ENCODE measurements around the gene SERPINA1. TPM values are rescaled to one million over a fixed set of nuclear protein-coding genes. Genes with fewer than 3 reads are reported as not detected.

Gene SERPINA1
- total RNA-seq, 1 experiment from 2014 or later = not detected

DNA sequence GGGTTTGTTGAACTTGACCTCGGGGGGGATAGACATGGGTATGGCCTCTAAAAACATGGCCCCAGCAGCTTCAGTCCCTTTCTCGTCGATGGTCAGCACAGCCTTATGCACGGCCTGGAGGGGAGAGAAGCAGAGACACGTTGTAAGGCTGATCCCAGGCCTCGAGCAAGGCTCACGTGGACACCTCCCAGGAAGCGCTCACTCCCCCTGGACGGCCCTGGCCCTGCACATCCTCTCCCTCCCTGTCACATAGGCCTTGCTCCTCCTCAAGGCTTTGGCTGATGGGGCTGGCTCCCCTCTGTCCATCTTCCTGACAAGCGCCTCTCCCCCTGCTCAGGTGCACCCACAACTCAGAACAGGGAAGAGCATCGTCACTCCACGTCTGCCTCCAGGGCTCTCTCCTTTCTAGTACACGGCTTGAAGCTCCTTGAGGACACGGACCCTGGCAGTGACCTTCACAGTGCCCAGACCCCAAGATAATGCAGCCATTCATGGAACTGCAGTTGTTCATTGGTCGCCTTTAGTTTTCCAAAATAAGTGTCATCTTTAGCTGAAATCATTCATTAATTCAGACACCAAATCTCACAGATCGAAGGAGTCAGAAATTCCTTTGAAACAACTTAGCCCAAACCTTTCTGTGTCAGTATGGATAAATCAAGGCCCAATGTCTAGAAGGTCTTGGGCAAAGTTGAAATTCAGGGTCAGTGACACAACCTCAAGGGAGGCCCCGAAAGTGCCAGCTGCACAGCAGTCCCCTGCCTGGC, 9.7 kb downstream of the SERPINA1 start:
- Histone ChIP-seq H3K36me3 (ENCODE audit: insufficient read depth, low read length) (no peaks in the 10 kb centered on the region), H4K20me1 (ENCODE audit: insufficient read depth, low read depth, low read length) (no peaks in the 10 kb centered on the region), H3K27me3 (ENCODE audit: low read length) (no peaks in the 10 kb centered on the region; the same call in 1 of the 2 replicates), H3K4me2 (ENCODE audit: low read depth, low read length, poor library complexity, severe bottlenecking) (no peak overlapping the region), H2AFZ (ENCODE audit: low read length) (no peak overlapping the region), H3K4me1 (ENCODE audit: low read length) (no peaks in the 10 kb centered on the region), H3K9ac (ENCODE audit: low read length) (no peak overlapping the region), H3K9me3 (ENCODE audit: low read length) (no peaks in the 10 kb centered on the region), H3K4me3 (ENCODE audit: low read length) (no peak overlapping the region), H3K9me2 (replicated peaks; ENCODE audit: insufficient read depth, low read length) (no peaks in the 10 kb centered on the region), H3K27ac (ENCODE audit: low read length) (no peak overlapping the region), H3K79me2 (ENCODE audit: low read length) (no peaks in the 10 kb centered on the region)
- DNase-seq = no peak

GRCh38 chr14:94377866-94378470, 10.4 kb downstream of the SERPINA1 start:
- H3K4me2 ChIP-seq (ENCODE audit: low read depth, low read length, poor library complexity, severe bottlenecking) = no peak overlapping the region
- no peak overlapping the region for H3K4me3 ChIP-seq (ENCODE audit: low read length)
- H3K79me2 ChIP-seq (ENCODE audit: low read length) = no peaks in the 10 kb centered on the region
- H3K9me3 ChIP-seq (ENCODE audit: low read length) = no peaks in the 10 kb centered on the region
- no peak overlapping the region for H3K27ac ChIP-seq (ENCODE audit: low read length)
- H3K9me2 ChIP-seq (replicated peaks; ENCODE audit: insufficient read depth, low read length) = no peaks in the 10 kb centered on the region
- no peaks in the 10 kb centered on the region for H3K4me1 ChIP-seq (ENCODE audit: low read length)
- DNase-seq = no peak
- H3K36me3 ChIP-seq (ENCODE audit: insufficient read depth, low read length) = no peaks in the 10 kb centered on the region
- no peak overlapping the region for H2AFZ ChIP-seq (ENCODE audit: low read length)
- H3K27me3 ChIP-seq (ENCODE audit: low read length) = no peaks in the 10 kb centered on the region; the same call in 1 of the 2 replicates
- H3K9ac ChIP-seq (ENCODE audit: low read length) = no peak overlapping the region
- no peaks in the 10 kb centered on the region for H4K20me1 ChIP-seq (ENCODE audit: insufficient read depth, low read depth, low read length)

- Histone ChIP-seq H3K36me3 (ENCODE audit: insufficient read depth, low read length) (no peaks in the 10 kb centered on the region), H4K20me1 (ENCODE audit: insufficient read depth, low read depth, low read length) (no peaks in the 10 kb centered on the region), H3K9ac (ENCODE audit: low read length) (no peak overlapping the region), H3K4me3 (ENCODE audit: low read length) (no peak overlapping the region), H3K9me2 (replicated peaks; ENCODE audit: insufficient read depth, low read length) (no peaks in the 10 kb centered on the region), H3K9me3 (ENCODE audit: low read length) (no peaks in the 10 kb centered on the region), H3K4me2 (ENCODE audit: low read depth, low read length, poor library complexity, severe bottlenecking) (no peak overlapping the region), H3K79me2 (ENCODE audit: low read length) (no peaks in the 10 kb centered on the region), H3K4me1 (ENCODE audit: low read length) (no peaks in the 10 kb centered on the region), H3K27me3 (ENCODE audit: low read length) (no peaks in the 10 kb centered on the region; the same call in 1 of the 2 replicates), H3K27ac (ENCODE audit: low read length) (no peak overlapping the region), H2AFZ (ENCODE audit: low read length) (no peak overlapping the region)
- no peak for DNase-seq
Measured at GRCh38 chr14:94376976-94377865, 11.2 kb downstream of the SERPINA1 start.

- Histone ChIP-seq H4K20me1 (ENCODE audit: insufficient read depth, low read depth, low read length) (no peaks in the 10 kb centered on the region), H3K4me2 (ENCODE audit: low read depth, low read length, poor library complexity, severe bottlenecking) (no peak overlapping the region), H3K9me3 (ENCODE audit: low read length) (no peaks in the 10 kb centered on the region), H3K27ac (ENCODE audit: low read length) (no peak overlapping the region), H3K4me3 (ENCODE audit: low read length) (no peak overlapping the region), H2AFZ (ENCODE audit: low read length) (no peak overlapping the region), H3K4me1 (ENCODE audit: low read length) (no peaks in the 10 kb centered on the region), H3K36me3 (ENCODE audit: insufficient read depth, low read length) (no peaks in the 10 kb centered on the region), H3K9me2 (replicated peaks; ENCODE audit: insufficient read depth, low read length) (no peaks in the 10 kb centered on the region), H3K79me2 (ENCODE audit: low read length) (no peaks in the 10 kb centered on the region), H3K9ac (ENCODE audit: low read length) (no peak overlapping the region), H3K27me3 (ENCODE audit: low read length) (no peaks in the 10 kb centered on the region; the same call in 1 of the 2 replicates)
- DNase-seq = peak; percentile 55
Measured at GRCh38 chr14:94376108-94376975, 12.1 kb downstream of the SERPINA1 start.

- H3K4me2 ChIP-seq (ENCODE audit: low read depth, low read length, poor library complexity, severe bottlenecking) = no peak overlapping the region
- H3K4me3 ChIP-seq (ENCODE audit: low read length) = no peak overlapping the region
- no peaks in the 10 kb centered on the region for H3K4me1 ChIP-seq (ENCODE audit: low read length)
- no peaks in the 10 kb centered on the region for H3K36me3 ChIP-seq (ENCODE audit: insufficient read depth, low read length)
- DNase-seq = no peak
- H3K79me2 ChIP-seq (ENCODE audit: low read length) = no peaks in the 10 kb centered on the region
- no peaks in the 10 kb centered on the region for H3K9me2 ChIP-seq (replicated peaks; ENCODE audit: insufficient read depth, low read length)
- no peaks in the 10 kb centered on the region for H4K20me1 ChIP-seq (ENCODE audit: insufficient read depth, low read depth, low read length)
- no peak overlapping the region for H3K27ac ChIP-seq (ENCODE audit: low read length)
- no peak overlapping the region for H3K9ac ChIP-seq (ENCODE audit: low read length)
- no peaks in the 10 kb centered on the region; the same call in 1 of the 2 replicates for H3K27me3 ChIP-seq (ENCODE audit: low read length)
- no peak overlapping the region for H2AFZ ChIP-seq (ENCODE audit: low read length)
- no peaks in the 10 kb centered on the region for H3K9me3 ChIP-seq (ENCODE audit: low read length)
Measured at GRCh38 chr14:94375552-94376107, 12.8 kb downstream of the SERPINA1 start.

GRCh38 chr14:94374749-94375260, 13.6 kb downstream of the SERPINA1 start:
- no peak overlapping the region for H3K4me2 ChIP-seq (ENCODE audit: low read depth, low read length, poor library complexity, severe bottlenecking)
- H3K9me2 ChIP-seq (replicated peaks; ENCODE audit: insufficient read depth, low read length) = no peaks in the 10 kb centered on the region
- H3K4me1 ChIP-seq (ENCODE audit: low read length) = no peaks in the 10 kb centered on the region
- no peaks in the 10 kb centered on the region for H4K20me1 ChIP-seq (ENCODE audit: insufficient read depth, low read depth, low read length)
- no peak overlapping the region for H3K27ac ChIP-seq (ENCODE audit: low read length)
- DNase-seq = no peak
- no peak overlapping the region for H3K9ac ChIP-seq (ENCODE audit: low read length)
- H3K27me3 ChIP-seq (ENCODE audit: low read length) = no peaks in the 10 kb centered on the region
- H2AFZ ChIP-seq (ENCODE audit: low read length) = no peak overlapping the region
- no peaks in the 10 kb centered on the region for H3K9me3 ChIP-seq (ENCODE audit: low read length)
- H3K36me3 ChIP-seq (ENCODE audit: insufficient read depth, low read length) = no peaks in the 10 kb centered on the region
- no peaks in the 10 kb centered on the region for H3K79me2 ChIP-seq (ENCODE audit: low read length)
- no peak overlapping the region for H3K4me3 ChIP-seq (ENCODE audit: low read length)

DNA sequence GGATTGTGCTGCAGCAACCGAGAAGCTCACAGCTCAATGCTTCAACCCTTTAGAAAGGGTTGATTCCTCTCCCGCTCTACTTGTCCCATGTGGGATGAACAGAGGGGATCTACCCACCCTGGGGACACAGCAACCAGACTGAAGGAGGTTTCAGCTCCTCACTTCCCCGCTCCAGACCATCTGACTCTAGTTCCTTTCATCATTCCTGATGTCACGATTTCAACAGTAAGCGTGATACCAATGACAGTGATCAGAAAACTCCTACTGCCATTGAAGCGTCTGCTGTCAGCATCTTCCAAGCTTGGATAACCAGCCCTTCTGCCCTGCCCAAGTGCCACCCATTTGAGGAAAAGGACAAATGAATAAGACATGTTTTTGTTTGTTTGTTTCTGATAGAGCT, 14.3 kb downstream of the SERPINA1 start:
- H4K20me1 ChIP-seq (ENCODE audit: insufficient read depth, low read depth, low read length) = no peaks in the 10 kb centered on the region
- H3K9me3 ChIP-seq (ENCODE audit: low read length) = no peaks in the 10 kb centered on the region
- H2AFZ ChIP-seq (ENCODE audit: low read length) = no peak overlapping the region

More for the DNA sequence above, 14.3 kb downstream of the SERPINA1 start:
- Histone ChIP-seq H3K4me3 (ENCODE audit: low read length) (no peak overlapping the region), H3K9ac (ENCODE audit: low read length) (no peak overlapping the region), H3K9me2 (replicated peaks; ENCODE audit: insufficient read depth, low read length) (no peaks in the 10 kb centered on the region), H3K27me3 (ENCODE audit: low read length) (no peaks in the 10 kb centered on the region), H3K27ac (ENCODE audit: low read length) (no peak overlapping the region), H3K4me2 (ENCODE audit: low read depth, low read length, poor library complexity, severe bottlenecking) (no peak overlapping the region), H3K36me3 (ENCODE audit: insufficient read depth, low read length) (no peaks in the 10 kb centered on the region), H3K4me1 (ENCODE audit: low read length) (no peaks in the 10 kb centered on the region), H3K79me2 (ENCODE audit: low read length) (no peaks in the 10 kb centered on the region)
- DNase-seq = no peak

All from Karpas-422 (cell line).